Calu3 (cell line): ENCODE results near the gene GPR33. TPM values are rescaled to one million over a fixed set of nuclear protein-coding genes. Genes with fewer than 3 reads are reported as not detected.
A peak's percentile ranks its signal among the peaks of the same experiment; 100 is the strongest.

Source experiments
- BruUV-seq: library from RNA; stranded (reverse); fragments of 400-500 nt; replicated peaks from 2 replicates; lab custom pipeline; 2021; lab: Mats Ljungman, UMichigan
- CTCF ChIA-PET: fragments of 300-600 bp; sonication (Branson Sonifier 250); formaldehyde crosslinking; loops from one replicate; lab custom pipeline; 2022; ENCODE audit warnings: antibody characterized with exemption; lab: Charles Lee
- DNase-seq: peaks from one replicate; pipeline ENCODE4 v3.0.0; 2022
- H3K27ac Mint-ChIP-seq: one replicate; pipeline ENCODE4 v1.8.0; 2022; ENCODE audit warnings: mixed read lengths; ENCODE audit not compliant: unreplicated experiment
- H3K27me3 Mint-ChIP-seq: one replicate; pipeline ENCODE4 v1.8.0; 2022; ENCODE audit warnings: mixed read lengths; ENCODE audit not compliant: unreplicated experiment
- H3K36me3 Mint-ChIP-seq: one replicate; pipeline ENCODE4 v1.8.0; 2022; ENCODE audit warnings: mild to moderate bottlenecking, moderate library complexity, mixed read lengths; ENCODE audit not compliant: insufficient read depth, unreplicated experiment
- H3K4me1 Mint-ChIP-seq: one replicate; pipeline ENCODE4 v1.8.0; 2022; ENCODE audit warnings: mild to moderate bottlenecking, low read depth, mixed read lengths; ENCODE audit not compliant: unreplicated experiment
- H3K4me3 Mint-ChIP-seq: one replicate; pipeline ENCODE4 v1.8.0; 2022; ENCODE audit warnings: mild to moderate bottlenecking, low read depth, moderate library complexity, mixed read lengths; ENCODE audit not compliant: unreplicated experiment
- H3K9me3 Mint-ChIP-seq: one replicate; pipeline ENCODE4 v1.8.0; 2022; ENCODE audit warnings: low read depth, mixed read lengths; ENCODE audit not compliant: unreplicated experiment
- intact Hi-C: fragments of 100-400 bp; cut with micrococcal nuclease; formaldehyde crosslinking; loops from one replicate; pipeline ENCODE4 v1.10.0; 2022; ENCODE audit not compliant: unreplicated experiment
- total RNA-seq: library from RNA; stranded (reverse); gene quantifications from 2 replicates; pipeline ENCODE4 v1.2.3, GENCODE V29; 2022
- TF ChIP-seq, protein P1 (sequence below): fragments of 200-600 bp; IDR thresholded peaks from one replicate; pipeline ENCODE4 v1.8.0; 2022; ENCODE audit warnings: antibody characterized with exemption; ENCODE audit not compliant: unreplicated experiment

The GPR33 gene
- total RNA-seq, 1 experiment from 2014 or later, result not detected

DNA sequence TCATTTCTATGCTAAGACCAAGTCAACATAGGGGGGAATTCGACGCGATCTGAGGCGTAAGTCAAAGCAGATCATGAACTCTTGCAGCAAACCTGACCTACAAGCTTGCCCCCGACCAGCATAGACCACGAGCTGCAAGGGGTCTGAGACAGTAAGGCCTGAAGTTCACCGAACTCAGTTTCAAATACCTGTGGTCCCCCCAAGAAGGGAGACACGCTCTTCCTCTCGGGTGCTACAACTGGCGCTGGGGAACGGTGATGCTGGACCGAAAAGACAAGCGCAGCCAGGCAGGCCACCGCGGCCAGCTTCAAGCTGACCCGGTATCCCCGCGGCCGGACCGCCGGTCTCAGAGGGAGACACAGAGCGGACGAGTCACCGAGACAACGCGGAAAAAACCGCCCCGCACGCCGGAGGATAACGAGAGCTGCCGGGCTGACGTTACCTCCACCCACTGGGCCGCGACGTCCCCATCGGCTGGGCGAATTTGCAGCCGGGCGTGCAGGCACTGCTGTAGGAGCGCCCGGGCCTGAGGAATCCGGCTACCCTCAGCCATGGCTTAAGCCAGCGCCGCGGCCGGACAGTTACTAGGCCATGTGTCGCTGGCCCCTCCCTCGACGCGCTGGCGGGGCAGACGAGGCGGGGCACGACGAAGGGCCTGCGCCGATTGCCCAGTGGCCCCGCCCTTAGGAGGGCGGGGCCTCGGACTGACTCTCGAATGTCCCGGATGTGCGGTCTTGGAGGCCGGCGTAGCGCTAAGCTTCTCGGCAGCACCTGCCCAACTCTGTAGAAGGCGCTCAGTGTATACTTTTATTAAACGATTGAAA, 30.8 kb downstream of the GPR33 start, which contains the start of gene DTD2:
DTD2 (minus strand) TSS at position 666 of the 824 bp plus-strand sequence; CDS start at position 553, 113 bp downstream.
- CTCF ChIA-PET, result interaction anchor here (0.5 to 1.5 kb wide), 2 partner anchors 11 to 484 kb away, joined by 5 to 7 read pairs; no protein-coding TSS in a partner anchor

DNA sequence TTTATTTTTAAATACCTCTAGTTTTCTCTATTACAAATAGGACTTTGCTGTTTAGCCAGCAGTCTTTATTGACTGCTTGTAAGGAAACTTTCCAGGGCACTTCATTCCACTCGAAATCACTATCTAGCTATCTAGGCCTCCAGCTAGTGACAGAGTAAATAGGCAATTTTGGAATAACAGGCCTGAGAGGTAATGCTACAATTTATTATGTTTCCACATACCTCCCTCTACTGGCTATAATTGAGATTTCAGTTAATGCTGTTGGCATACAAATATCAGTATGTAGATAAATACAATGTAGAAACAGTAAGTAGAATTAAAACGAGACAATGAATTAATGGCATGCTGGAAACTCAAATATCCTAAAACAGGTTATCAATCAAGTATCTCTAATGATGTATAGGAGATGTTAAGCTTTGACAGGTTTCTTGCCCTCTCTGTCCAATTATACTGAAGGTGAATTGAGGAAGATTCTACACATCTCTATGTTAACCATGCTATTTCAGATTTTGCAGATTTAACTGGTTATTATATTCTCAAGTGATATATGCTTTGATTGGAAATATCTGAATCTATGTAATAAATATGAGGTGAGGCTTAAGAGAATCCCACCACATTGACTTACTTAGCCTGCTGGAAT, 37.7 kb downstream of the GPR33 start:
- TF ChIP-seq, protein P1, sequence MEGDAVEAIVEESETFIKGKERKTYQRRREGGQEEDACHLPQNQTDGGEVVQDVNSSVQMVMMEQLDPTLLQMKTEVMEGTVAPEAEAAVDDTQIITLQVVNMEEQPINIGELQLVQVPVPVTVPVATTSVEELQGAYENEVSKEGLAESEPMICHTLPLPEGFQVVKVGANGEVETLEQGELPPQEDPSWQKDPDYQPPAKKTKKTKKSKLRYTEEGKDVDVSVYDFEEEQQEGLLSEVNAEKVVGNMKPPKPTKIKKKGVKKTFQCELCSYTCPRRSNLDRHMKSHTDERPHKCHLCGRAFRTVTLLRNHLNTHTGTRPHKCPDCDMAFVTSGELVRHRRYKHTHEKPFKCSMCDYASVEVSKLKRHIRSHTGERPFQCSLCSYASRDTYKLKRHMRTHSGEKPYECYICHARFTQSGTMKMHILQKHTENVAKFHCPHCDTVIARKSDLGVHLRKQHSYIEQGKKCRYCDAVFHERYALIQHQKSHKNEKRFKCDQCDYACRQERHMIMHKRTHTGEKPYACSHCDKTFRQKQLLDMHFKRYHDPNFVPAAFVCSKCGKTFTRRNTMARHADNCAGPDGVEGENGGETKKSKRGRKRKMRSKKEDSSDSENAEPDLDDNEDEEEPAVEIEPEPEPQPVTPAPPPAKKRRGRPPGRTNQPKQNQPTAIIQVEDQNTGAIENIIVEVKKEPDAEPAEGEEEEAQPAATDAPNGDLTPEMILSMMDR, result peak; percentile 28
- BruUV-seq, result no TSS peak
- Mint-ChIP-seq H3K4me1 (peaks cover 8% of the 10 kb centered on the region), H3K36me3 (peaks cover 4% of the 10 kb centered on the region), H3K27me3 (no peaks in the 10 kb centered on the region), H3K4me3 (no peak overlapping the region), H3K9me3 (no peaks in the 10 kb centered on the region), H3K27ac (no peak overlapping the region)
- CTCF ChIA-PET, result interaction anchor here (0.8 to 1.6 kb wide), 3 partner anchors 30 to 38 kb away, joined by 3 to 5 read pairs (median 4); partner anchors contain the start of gene HEATR5A
- intact Hi-C loops, result loop anchor here (2.0 kb wide), 1 partner anchor 31 kb away; no protein-coding TSS in a partner anchor
- no peak for DNase-seq

More for the DNA sequence above, 30.8 kb downstream of the GPR33 start, which contains the start of gene DTD2:
- BruUV-seq, result TSS peak; percentile 79
- DNase-seq, result peak; percentile 92
- Mint-ChIP-seq H3K9me3 (no peaks in the 10 kb centered on the region), H3K4me1 (no peaks in the 10 kb centered on the region), H3K27me3 (no peaks in the 10 kb centered on the region), H3K27ac (peak within 1 kb of the TSS; percentile 88), H3K4me3 (peak within 1 kb of the TSS; percentile 92), H3K36me3 (peaks cover 23% of the 10 kb centered on the region)
- TF ChIP-seq, protein P1, result no peak
- intact Hi-C loops, result loop anchor here (1.0 kb wide), 1 partner anchor 794 kb away; no protein-coding TSS in a partner anchor

DNA sequence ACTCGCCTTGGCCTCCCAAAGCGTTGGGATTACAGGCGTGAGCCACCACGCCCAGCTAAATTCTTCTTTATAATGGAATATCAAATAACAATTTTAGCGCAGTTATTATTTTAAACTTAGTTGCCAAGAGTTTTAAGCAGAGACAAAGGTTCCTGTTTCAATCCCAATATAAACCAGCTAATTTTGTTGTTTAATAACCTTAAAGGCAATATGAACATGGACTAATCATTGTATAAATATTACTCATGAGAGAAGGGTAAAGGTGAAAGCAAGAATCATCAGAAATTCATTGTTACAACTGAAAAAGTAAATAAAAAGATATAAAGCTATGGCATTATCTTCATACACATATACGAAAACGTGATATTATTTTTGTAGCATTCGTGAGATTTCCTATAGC, 38.7 kb downstream of the GPR33 start:
- Mint-ChIP-seq H3K36me3 (peaks cover 4% of the 10 kb centered on the region), H3K27ac (no peak overlapping the region), H3K4me3 (no peak overlapping the region), H3K4me1 (peaks cover 8% of the 10 kb centered on the region), H3K9me3 (no peaks in the 10 kb centered on the region), H3K27me3 (no peaks in the 10 kb centered on the region)
- CTCF ChIA-PET, result interaction anchor here (0.6 to 1.6 kb wide), 3 partner anchors 29 to 89 kb away, joined by 3 to 5 read pairs (median 4); partner anchors contain the start of gene HEATR5A
- BruUV-seq, result no TSS peak
- intact Hi-C loops, result no loop called here
- TF ChIP-seq, protein P1, result no peak
- DNase-seq, result no peak

DNA sequence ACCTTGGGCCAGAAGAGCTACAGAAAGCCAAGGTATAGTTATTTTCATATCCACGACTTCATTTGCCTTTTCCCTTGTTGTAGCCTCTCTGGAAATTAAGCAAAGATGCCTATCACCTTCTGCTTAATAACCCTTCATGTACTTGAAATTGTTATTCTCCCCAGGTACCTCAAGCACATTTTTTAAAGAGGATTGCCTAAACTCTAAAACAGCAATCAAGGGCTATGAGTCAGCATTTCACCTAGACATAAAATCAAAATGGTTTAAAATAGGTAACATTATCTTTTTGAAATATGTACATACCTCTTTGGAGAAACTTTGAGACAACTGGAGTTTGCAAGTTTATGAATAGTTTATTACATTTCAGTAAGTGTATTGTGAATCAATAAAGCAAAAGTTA, 42.1 kb downstream of the GPR33 start:
- BruUV-seq, result no TSS peak
- Mint-ChIP-seq H3K36me3 (no peaks in the 10 kb centered on the region), H3K4me1 (peaks cover 8% of the 10 kb centered on the region), H3K27me3 (no peaks in the 10 kb centered on the region), H3K9me3 (no peaks in the 10 kb centered on the region), H3K27ac (no peak overlapping the region), H3K4me3 (no peak overlapping the region)
- intact Hi-C loops, result no loop called here
- DNase-seq, result no peak
- CTCF ChIA-PET, result interaction anchor here (1.1 kb wide), 1 partner anchor 11 kb away, joined by 5 read pairs; the partner anchor contains the start of gene DTD2
- TF ChIP-seq, protein P1, result no peak
